ENCODE measurements around the gene AGRN. TPM values are rescaled to one million over a fixed set of nuclear protein-coding genes. Genes with fewer than 3 reads are reported as not detected.

Gene AGRN
- total RNA-seq, 6 experiments from 2014 or later = 131 to 164 (median 140) TPM

DNA sequence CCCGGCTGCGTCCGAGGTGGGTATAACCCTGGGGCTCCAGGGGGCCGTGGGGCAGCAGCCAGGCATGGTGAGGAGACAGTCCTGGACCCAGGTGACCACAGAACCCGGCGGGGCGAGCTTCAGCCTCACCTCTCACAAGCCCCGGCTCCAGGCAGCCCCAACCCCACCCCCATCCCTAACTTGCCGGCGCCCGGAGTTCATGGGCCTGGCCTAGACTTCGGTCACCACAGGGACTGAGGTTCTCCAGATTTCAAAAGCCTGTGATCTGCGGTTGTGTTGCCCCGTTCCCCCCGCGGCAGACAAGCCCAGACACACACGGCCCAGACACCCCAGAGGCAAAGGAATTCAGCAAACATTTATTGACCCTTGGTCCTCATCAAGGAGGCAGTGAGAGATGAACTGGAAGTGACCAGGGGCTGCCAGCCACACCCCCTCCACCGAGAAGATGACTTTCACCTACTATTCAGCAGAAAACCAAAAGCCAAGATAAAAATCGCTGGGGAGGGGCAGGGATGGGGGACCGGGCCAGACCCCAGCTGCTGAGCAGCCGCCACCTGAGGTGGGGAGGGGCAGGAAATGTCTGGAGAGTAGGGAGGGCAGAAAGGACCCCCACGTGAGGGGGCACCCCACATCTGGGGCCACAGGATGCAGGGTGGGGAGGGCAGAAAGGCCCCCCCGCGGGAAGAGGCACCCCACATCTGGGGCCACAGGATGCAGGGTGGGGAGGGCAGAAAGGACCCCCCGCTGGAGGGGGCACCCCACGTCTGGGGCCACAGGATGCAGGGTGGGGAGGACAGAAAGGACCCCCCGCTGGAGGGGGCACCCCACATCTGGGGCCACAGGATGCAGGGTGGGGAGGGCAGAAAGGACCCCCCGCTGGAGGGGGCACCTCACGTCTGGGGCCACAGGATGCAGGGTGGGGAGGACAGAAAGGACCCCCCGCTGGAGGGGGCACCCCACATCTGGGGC, 24.0 kb upstream of the AGRN start:
- H3K36me3 Mint-ChIP-seq (ENCODE audit: low read depth) = peaks cover 15% of the 10 kb centered on the region
- no peak overlapping the region for H3K4me3 Mint-ChIP-seq
- peaks cover 22% of the 10 kb centered on the region for H3K27me3 Mint-ChIP-seq (ENCODE audit: insufficient read depth)
- H3K4me1 Mint-ChIP-seq (ENCODE audit: low read depth) = peaks cover 10% of the 10 kb centered on the region
- H3K27ac Mint-ChIP-seq = no peak overlapping the region; the same call in 1 of the 2 replicates
- DNase-seq = no peak
- peaks cover 23% of the 10 kb centered on the region for H3K9me3 Mint-ChIP-seq
- TF ChIP-seq, protein P1, sequence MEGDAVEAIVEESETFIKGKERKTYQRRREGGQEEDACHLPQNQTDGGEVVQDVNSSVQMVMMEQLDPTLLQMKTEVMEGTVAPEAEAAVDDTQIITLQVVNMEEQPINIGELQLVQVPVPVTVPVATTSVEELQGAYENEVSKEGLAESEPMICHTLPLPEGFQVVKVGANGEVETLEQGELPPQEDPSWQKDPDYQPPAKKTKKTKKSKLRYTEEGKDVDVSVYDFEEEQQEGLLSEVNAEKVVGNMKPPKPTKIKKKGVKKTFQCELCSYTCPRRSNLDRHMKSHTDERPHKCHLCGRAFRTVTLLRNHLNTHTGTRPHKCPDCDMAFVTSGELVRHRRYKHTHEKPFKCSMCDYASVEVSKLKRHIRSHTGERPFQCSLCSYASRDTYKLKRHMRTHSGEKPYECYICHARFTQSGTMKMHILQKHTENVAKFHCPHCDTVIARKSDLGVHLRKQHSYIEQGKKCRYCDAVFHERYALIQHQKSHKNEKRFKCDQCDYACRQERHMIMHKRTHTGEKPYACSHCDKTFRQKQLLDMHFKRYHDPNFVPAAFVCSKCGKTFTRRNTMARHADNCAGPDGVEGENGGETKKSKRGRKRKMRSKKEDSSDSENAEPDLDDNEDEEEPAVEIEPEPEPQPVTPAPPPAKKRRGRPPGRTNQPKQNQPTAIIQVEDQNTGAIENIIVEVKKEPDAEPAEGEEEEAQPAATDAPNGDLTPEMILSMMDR (IDR thresholded peaks at IDR 0.05) = no peak

DNA sequence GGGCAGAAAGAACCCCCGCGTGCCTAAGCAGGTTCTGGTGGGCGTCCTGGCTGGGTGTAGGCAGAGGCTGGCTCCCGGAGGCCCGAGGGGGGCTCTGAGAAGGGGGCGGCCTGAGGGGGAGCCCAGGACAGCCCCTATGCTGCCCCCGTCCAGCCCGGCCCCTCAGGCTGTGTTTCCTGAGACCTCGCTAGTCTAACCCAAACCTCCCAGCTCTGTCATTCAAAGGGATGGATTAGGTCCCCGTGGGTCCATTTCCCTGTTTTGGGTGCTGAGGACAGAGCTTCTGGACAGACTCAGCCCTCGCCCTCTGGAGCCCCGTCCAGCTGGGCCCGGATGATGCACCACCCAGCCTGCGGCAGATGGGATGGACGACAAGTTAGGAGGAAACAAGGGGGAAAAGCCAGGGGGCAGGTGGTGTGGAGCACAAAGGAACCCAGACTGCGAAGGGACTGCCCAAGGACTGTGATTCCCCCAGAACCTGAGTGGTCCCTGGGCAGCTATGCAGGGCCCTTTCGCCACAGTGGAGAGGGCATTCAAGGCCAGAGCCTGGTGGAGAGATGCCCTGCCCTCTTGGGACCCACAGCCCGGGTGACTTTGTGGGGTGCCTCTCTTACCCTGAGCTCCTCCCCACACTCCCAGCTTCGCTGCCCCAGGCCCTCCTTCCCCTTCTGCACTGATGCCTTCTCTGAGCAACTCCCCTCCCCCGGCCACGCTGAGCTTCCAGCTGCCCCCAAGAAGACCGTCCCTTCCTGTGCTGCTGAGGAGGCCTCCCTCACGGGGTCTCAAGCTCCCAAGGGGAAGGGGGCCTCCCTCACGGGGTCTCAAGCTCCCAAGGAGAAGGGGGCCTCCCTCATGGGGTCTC, 22.8 kb upstream of the AGRN start:
- no peak for DNase-seq
- Mint-ChIP-seq H3K4me1 (ENCODE audit: low read depth) (peaks cover 11% of the 10 kb centered on the region), H3K9me3 (peaks cover 12% of the 10 kb centered on the region), H3K4me3 (no peak overlapping the region), H3K36me3 (ENCODE audit: low read depth) (peaks cover 10% of the 10 kb centered on the region), H3K27ac (no peak overlapping the region), H3K27me3 (ENCODE audit: insufficient read depth) (peaks cover 13% of the 10 kb centered on the region)
- TF ChIP-seq, protein P1 (IDR thresholded peaks at IDR 0.05) = no peak

DNA sequence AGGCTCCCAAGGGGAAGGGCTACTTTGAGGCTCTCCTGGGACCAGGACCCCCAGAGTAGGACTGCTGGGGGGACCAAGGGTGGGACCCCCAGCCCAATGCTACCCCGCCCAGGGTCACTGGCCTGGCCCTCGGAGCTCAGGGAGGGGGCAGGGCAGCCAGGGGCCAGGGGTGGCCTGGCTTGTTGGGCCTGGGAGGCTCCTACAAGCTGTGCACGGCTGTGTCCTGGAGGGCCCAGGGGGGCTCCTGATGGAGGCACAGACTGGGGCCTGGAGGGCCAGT, 22.3 kb upstream of the AGRN start:
- Mint-ChIP-seq H3K27me3 (ENCODE audit: insufficient read depth) (peaks cover 11% of the 10 kb centered on the region), H3K9me3 (peaks cover 6% of the 10 kb centered on the region), H3K4me3 (no peak overlapping the region), H3K4me1 (ENCODE audit: low read depth) (peaks cover 11% of the 10 kb centered on the region), H3K27ac (no peak overlapping the region), H3K36me3 (ENCODE audit: low read depth) (peaks cover 4% of the 10 kb centered on the region)
- TF ChIP-seq, protein P1 (IDR thresholded peaks at IDR 0.05) = no peak
- DNase-seq = no peak

GRCh38 chr1:997993-998744, 21.8 kb upstream of the AGRN start:
- H3K36me3 Mint-ChIP-seq (ENCODE audit: low read depth) = no peaks in the 10 kb centered on the region
- H3K4me1 Mint-ChIP-seq (ENCODE audit: low read depth) = peaks cover 11% of the 10 kb centered on the region
- no peak for DNase-seq
- H3K27me3 Mint-ChIP-seq (ENCODE audit: insufficient read depth) = peaks cover 11% of the 10 kb centered on the region
- no peak overlapping the region for H3K27ac Mint-ChIP-seq
- TF ChIP-seq, protein P1 (IDR thresholded peaks at IDR 0.05) = no peak
- no peak overlapping the region for H3K4me3 Mint-ChIP-seq
- H3K9me3 Mint-ChIP-seq = peaks cover 1% of the 10 kb centered on the region; the same call in 1 of the 2 replicates

- H3K9me3 Mint-ChIP-seq = no peaks in the 10 kb centered on the region
- H3K4me1 Mint-ChIP-seq (ENCODE audit: low read depth) = peaks cover 11% of the 10 kb centered on the region
- H3K36me3 Mint-ChIP-seq (ENCODE audit: low read depth) = no peaks in the 10 kb centered on the region
- no peak overlapping the region for H3K27ac Mint-ChIP-seq
- DNase-seq = no peak
- peaks cover 11% of the 10 kb centered on the region for H3K27me3 Mint-ChIP-seq (ENCODE audit: insufficient read depth)
- H3K4me3 Mint-ChIP-seq = no peak overlapping the region
- TF ChIP-seq, protein P1 (IDR thresholded peaks at IDR 0.05) = no peak
Observed at GRCh38 chr1:998745-998994, 21.2 kb upstream of the AGRN start.

Measured in HFFc6 (cell line).